HG02571 (cell line): ENCODE measurements around the gene APLP2.

ENCODE experiments used
- ATAC-seq: cut with Tn5 transposase; IDR thresholded peaks from one replicate; pipeline ENCODE4 v1.9.1; 2021; ENCODE audit warnings: mild to moderate bottlenecking, moderate library complexity; ENCODE audit not compliant: unreplicated experiment

APLP2 gene

DNA sequence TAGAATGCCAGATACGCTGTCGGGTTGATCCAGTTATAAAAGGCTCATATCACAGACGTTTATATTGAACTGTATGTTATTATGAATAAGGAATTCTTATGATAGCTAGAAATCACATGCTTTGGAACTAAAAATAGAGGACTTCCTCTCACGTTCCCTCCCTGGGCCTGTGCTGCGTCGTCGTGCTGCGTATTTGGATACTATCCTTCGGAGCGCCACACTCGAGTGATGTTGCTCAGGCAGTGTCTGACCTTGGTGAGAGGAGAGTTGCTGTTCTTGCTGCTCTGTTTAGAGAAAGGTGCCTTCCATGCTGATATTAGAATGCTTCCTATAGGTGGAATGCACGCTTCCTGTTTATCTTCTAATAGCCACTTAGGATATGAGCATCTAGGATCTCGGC lies 69.7 kb downstream of the APLP2 start:
- ATAC-seq, result no peak

GRCh38 chr11:130141561-130142341 lies 72.1 kb downstream of the APLP2 start:
- no peak for ATAC-seq

DNA sequence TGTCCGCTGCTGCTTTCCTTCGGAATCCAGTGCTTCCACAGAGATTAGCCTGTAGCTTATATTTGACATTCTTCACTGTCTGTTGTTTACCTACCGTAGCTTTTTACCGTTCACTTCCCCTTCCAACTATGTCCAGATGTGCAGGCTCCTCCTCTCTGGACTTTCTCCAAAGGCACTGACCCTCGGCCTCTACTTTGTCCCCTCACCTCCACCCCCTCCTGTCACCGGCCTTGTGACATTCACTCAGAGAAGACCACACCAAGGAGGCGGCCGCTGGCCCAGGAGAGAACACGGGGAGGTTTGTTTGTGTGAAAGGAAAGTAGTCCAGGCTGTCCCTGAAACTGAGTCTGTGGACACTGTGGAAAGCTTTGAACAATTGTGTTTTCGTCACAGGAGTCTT lies 74.4 kb downstream of the APLP2 start:
- no peak for ATAC-seq

GRCh38 chr11:130144861-130145281 lies 75.2 kb downstream of the APLP2 start:
- no peak for ATAC-seq

- no peak for ATAC-seq
Measured at GRCh38 chr11:130145311-130145812, 75.7 kb downstream of the APLP2 start.

GRCh38 chr11:130145975-130146776 lies 76.5 kb downstream of the APLP2 start:
- no peak for ATAC-seq

- ATAC-seq, result no peak
Measured at GRCh38 chr11:130146796-130147195, 77.1 kb downstream of the APLP2 start.

DNA sequence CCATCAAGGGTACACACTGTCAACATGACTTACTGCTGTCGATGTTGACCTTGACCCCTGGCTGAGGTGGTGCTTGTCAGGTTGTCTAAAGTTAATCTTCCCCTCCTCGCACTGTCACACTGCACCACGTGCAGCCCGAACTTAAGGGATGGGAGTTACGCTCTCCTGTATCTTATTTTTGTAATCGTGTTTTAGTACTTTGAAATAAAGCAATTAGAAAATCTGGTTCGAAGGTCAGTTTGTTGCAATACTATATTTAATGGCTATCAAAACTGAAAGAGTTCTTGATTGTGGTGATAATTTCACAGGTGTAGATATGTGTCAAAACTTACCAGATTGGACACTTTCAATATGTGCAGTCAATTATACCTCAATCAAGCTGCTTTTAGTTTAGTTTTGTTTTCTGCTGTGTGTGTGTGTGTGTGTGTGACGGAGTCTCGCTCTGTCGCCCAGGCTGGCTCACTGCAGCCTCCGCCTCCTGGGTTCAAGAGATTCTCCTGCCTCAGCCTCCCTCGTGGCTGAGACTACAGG lies 79.2 kb downstream of the APLP2 start:
- no peak for ATAC-seq

DNA sequence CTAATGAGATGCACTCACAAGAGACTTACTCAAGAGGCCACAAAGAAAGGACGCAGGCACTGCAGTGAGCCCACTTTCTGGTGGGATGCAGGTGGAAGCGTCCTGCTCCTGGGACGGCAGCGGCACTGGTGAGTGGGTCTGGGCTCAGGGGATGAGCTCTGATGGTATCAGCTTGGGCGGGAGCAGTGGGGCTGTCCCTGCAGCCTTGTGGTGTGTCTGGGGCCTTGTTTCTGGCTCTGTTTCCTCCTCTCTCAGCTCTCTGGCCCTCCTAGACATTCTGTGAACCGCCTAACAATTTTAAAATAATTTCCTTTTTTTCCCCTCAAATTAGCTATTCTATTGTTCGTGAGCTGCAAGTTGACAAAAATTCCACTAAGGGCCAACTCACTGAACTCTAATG lies 81.1 kb downstream of the APLP2 start:
- peak; percentile 49 for ATAC-seq

- ATAC-seq, result peak; percentile 38
Measured at GRCh38 chr11:130151196-130151595, 81.5 kb downstream of the APLP2 start.

DNA sequence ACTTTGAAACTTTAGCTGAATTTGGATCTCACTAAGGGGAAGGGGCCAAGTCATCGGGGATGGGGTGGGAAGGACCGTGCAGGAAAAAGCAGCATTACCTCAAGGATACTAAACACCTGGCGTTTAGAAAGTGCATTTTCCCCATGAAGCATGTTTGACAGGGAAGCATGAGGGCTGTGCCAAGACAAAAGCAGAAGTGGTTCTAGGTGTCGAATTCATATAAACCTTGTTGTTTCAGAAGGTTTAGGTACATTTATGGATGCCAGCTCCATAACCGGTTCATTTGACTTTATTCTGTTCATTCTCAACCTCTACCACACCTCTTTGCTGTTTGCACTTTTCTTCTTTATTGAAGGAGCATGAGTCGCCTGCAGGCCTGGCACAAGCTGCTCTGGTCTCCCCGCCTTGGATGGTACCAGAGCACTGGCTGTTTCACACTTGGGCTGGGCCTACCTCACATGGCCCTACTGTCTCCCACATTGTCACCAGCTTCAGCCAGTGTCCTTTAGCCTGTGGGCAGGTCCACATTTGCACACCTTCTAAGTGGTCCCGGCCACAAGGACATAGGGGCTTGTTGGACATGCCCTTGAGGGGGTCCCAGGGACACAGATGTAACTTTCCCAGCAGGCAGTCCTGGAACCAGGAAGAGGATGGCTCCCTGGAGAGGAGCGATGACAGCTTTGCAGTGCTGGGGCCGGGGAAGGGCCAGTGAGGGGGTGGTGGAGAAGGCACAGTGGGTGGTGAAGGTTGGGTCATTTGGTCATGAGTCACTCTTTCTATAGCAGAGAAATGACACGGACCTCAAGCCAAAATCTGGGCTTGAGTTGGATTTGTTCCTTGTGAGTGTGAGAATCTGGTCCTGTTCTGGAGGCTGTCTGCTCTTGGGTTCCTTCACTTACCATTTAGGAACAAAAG lies 86.7 kb downstream of the APLP2 start:
- ATAC-seq, result no peak

- no peak for ATAC-seq
Measured at GRCh38 chr11:130157101-130157500, 87.4 kb downstream of the APLP2 start.

- ATAC-seq, result no peak
Measured at GRCh38 chr11:130157840-130158239, 88.1 kb downstream of the APLP2 start.

DNA sequence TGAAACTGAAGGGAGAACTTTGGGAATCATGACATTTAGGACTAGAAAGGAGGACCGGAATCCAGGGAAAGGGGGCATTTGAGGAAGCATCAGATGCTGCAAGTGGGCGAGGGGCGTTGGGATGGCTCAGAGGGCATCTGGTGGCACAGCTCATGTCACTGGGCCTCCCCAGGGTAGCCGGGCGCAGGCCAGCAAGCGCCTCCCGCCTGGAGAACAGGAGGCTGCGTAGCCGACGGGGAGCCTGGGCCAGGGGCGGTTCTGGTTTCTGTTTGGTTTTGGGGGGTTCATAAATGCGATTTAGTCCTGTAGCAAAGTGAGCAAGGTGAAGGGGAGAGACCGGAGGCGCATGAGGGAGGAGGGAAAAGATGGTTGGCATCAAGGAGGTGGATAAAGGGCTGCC lies 89.4 kb downstream of the APLP2 start:
- no peak for ATAC-seq

GRCh38 chr11:130159657-130160497 lies 90.2 kb downstream of the APLP2 start, which contains the start of gene ST14:
Gene ST14, plus strand, starts transcription at chr11:130159782. Its CDS starts 198 bp downstream, at chr11:130159980.
- ATAC-seq, result no peak

- no peak for ATAC-seq
Measured at GRCh38 chr11:130160498-130161155, 90.9 kb downstream of the APLP2 start.

GRCh38 chr11:130161441-130162145 lies 91.9 kb downstream of the APLP2 start:
- ATAC-seq, result no peak

GRCh38 chr11:130162733-130163132 lies 93.0 kb downstream of the APLP2 start:
- ATAC-seq, result no peak
